Activated CD8-positive, alpha-beta memory T cell treated with anti-CD3 and anti-CD28 coated beads for 36 hours (primary cell): ENCODE results near the gene PRDM7. TPM values are rescaled to one million over a fixed set of nuclear protein-coding genes. Genes with fewer than 3 reads are reported as not detected.

Source experiments
- total RNA-seq, 2 experiments: library from RNA; stranded (reverse); gene quantifications; one replicate each; pipeline ENCODE4 v1.2.3, GENCODE V29; 2021

PRDM7 gene
- total RNA-seq, 2 experiments from 2014 or later = not detected

Other genes with a start within 250 kb of the PRDM7 start
- gene SPIRE2, start 248.9 kb downstream of the PRDM7 start, total RNA-seq = under 1 TPM; 0.57 to 0.78 TPM
- gene TCF25, start 203.7 kb downstream of the PRDM7 start, total RNA-seq = 100 to 1,000 TPM; 146 to 153 TPM
- 1 to 10 TPM; 1.6 to 1.8 TPM for gene MC1R, start 158.5 kb downstream of the PRDM7 start, total RNA-seq
- gene TUBB3, start 154.0 kb downstream of the PRDM7 start, total RNA-seq = under 1 TPM; 0.31 to 0.91 TPM
- gene DEF8, start 128.6 kb downstream of the PRDM7 start, total RNA-seq = 10 to 100 TPM; 38.0 to 40.7 TPM
- gene DBNDD1, start 57.9 kb downstream of the PRDM7 start, total RNA-seq = under 1 TPM; 0.11 to 0.17 TPM